GM18502 (cell line): ENCODE data around the gene SPATA9.
"Not testable (repeated sequence)": the region's sequence is repeated elsewhere in the genome, so short reads cannot be mapped to it uniquely, and the experiment has no call there.

Source experiments
- ATAC-seq: cut with Tn5 transposase; IDR thresholded peaks from one replicate; pipeline ENCODE4 v1.9.1; 2021; ENCODE audit warnings: mild to moderate bottlenecking; ENCODE audit not compliant: unreplicated experiment, poor library complexity

SPATA9 gene

DNA sequence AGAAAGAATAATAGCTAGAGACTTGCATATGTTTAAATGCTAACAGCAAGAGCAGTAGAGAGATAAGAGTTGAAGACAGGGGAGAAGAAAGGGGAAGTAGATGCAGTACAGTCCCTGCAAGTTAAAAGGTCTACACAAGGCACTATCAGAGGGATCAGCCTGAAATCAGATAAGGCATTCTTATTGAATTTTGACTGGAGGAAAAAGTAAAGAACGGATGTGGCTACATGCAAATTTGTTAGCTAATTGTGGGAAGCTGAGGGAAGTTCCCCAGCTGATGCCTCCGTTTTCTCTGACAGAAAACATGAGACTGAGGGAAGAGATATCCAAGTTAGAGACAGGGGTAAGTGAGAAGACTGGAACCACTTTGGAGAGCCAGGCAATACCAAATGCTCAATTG is 35.4 kb upstream of the SPATA9 start:
- ATAC-seq: peak; percentile 93

DNA sequence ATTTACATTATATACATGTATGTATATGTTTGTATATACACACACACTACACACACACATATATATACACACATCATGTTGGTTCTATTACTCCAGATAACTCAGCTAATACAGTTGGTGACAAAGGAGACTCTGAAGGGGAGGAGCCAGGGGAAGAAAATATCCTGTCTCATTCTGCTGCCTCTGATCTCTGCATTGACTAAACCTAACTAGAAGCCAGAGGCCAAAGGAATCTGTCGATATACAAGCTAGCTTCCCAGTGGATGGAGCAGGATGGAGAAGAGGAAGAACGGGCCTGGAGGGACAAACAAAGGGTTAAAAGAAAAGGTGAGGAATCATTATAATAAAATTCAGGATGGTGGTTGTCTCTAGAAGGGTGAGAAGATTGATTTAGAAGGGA is 34.6 kb upstream of the SPATA9 start:
- no peak for ATAC-seq

DNA sequence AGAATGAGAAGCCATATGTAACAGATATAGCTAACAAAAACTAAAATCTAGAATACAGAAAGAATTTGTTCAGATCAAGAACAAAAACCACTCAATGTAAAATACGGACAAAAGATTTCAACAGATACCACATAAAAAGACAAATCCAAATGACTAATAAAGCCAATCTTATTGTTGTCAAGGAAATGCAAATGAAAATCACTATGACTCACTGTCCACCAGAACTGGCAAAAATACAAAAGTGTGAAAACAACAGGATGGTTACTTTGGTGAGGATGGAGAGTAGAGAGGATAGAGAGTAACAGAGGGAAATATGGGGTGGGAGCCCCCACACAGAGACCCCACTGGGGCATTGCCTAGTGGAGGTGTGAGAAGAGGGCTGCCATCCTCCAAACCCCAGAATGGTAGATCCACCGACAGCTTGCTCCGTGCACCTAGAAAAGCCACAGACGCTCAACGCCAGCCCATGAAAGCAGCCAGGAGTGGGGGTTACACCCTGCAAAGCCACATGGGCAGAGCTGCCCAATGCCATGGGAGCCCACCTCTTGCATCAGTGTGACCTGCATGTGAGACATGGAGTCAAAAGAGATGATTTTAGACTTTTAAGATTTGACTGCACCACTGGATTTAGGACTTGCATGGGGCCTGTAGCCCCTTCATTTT is 33.1 kb upstream of the SPATA9 start:
- peak; percentile 40 for ATAC-seq

DNA sequence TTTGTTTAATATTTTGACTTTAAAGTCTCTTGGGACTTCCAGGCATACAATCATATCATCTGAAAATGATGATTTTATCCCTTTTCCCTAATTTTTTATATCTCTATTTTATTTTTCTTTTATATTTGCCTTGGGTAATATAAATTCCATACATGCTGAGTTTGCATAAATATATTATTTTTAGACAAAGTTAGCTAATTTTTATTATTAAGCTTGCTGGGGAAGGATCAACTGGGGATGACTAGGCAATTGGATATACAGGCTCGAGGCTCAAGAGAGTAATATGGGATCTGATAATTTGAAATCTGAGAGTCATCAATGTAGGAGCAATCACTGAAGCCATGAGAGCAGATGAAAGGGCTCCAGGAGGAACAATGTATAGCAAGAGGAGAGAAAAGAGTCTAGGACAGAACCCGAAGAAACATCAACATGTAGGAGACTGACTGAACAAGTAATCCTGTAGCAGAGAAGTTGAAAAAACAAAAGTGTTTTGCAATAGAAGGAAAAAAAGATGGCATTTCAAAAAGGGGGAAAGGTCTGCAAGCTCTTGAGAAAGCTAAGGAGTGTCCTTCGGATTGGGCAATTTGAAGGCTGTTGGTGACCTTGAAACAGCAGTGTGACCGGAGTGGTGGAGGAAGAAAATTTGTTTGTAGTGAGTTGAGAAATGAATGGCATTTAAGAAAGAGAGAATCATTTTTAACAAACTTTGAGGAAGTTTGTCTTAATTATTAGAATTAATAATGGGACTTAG is 31.3 kb upstream of the SPATA9 start:
- no peak for ATAC-seq

DNA sequence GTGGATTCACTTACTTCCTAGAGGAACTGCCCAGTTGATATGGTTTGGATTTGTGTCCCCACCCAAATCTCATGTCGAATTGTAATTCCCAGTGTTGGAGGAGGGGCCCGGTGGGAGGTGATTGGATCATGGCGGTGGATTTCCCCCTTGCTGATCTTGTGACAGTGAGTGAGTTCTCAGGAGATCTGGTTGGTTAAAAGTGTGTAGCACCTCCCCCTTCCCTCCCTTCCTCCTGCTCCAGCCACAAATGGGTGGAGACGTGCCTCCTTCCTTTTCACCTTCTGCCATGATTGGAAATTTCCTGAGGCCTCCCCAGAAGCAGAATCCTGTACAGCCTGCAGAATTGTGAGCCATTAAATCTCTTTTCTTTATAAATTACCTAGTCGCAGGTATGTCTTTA is 30.5 kb upstream of the SPATA9 start:
- ATAC-seq: not testable (repeated sequence)

DNA sequence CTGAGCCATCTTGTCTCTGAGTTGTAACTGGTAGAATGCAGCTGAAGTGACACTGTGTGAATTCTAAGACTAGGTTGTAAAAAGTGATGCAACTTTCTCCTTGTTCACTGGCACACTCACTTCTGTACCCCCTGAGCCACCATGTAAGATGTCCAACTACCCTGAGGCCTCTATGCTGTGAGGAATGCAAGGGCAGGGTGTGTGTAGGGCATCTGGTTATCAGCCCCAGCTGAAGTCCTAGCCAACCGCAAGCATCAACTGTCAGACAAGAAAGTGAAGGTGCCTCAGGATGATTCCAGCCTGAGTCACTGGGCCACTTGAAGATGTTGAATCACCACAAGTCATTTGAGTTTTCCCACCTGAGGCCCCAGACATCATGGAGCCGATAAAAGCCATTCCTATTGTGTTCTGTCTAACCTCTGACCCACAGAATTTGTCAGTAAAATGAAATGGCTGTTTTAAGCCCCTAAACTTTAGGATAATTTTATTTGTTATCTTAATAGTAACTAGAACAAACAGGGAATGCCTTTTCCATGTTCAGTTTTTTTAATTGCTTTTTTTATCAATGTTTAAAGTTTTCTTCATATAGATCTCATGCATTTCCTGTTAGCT is 29.7 kb upstream of the SPATA9 start:
- ATAC-seq: no peak

DNA sequence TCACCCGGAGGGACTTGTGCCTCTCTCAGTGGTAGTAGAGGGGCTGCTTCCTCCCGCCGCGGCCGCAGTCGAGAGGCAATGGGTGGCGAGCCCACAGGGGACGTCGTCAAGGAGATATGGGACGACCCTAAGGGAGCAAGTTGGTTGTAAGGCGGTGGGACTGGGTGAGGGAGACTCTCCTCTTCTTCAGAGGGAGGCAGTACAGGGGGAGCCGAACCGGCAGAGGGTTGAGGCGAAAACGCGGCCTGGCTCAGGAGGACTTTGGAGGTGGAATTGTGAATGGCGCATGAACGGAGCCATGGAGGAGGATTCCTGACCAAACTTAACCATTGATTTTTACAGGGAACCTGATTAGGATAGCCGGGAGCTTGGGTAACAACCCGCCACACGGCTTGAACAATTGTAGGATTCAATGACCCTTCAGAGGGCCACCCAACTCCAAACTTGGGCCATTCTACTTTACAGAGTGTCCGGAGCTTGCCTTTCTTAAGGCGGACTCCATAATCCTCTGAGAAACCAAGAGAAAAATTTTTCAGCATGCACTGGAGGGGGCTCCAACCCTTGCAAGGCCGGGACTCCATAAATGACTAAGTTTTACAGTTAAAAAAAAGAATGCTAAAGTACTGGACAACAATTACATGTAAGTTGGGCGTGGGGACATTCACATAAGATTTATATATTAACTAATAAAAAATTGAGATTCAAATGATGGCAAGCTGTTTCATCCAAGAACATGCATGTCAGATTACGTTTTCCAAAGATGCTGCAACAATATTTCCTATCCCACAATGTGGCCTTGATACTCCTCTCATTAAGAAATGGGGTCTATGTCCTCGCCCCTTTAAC is 28.9 kb upstream of the SPATA9 start:
- ATAC-seq: no peak

DNA sequence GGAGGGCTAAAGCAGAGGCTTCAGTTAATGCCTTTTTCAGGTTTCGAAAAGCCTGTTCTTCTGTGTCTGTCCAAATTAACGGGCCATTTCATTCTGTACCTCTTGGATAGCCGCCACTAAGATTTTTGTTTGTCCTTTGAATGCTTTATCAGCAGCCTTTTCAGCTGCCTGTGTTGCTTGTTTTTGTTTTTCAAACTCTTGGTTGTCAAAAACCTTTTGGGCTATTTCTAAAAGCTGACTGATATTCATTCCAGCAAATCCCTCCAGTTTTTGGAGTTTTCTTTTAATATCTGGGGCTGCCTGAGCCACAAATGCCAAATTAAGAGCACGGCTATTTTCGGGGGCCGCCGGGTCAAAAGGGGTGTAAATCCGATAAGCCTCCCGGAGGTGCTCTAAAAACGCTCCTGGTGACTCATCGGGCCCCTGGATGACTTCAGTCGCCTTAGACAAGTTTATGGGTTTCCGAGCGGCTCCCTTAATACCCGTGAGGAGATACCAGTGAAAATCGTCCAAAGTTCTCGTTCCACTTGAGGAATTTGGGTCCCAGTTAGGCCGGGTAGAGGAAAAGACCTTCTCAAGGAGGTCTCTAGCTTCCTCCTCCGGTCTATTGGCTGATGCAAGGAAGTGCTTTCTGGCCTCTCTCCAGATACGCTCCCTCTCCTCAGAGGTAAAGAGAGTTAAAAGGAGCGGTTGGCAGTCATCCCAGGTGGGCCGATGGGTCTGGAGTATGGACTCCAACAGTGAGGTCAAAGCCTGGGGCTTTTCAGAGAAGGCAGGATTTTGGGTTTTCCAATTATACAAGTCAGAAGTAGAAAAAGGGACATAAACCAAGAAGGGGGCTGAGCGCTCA is 28.1 kb upstream of the SPATA9 start:
- not testable (repeated sequence) for ATAC-seq

DNA sequence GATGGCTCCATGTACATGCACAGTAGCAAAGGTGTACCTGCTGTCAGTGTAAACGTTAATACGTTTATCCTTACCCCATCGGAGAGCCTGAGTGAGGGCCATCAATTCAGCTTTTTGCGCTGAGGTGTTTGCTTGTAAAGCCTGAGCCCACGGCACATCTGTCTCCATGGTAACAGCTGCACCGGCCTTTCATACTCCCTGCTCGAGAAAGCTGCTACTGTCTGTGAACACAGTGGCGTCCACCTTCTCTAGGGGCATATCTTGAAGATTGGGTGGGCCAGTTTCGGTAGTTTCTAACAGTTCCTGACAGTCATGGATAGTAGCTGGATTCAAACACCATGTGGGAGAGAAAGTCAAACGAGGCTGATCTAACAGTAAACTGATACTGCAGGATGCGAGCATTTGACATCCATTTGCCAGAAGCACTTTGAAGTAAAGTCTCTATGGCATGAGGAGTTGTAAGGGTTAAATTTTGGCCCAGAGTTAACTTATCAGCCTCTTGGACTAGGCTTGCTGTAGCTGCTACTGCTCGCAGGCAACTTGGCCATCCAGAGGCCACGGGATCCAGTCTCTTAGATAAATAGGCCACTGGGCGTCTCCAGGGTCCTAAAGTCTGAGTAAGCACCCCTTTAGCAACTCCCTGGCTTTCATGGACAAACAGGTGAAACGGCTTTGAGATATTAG is 27.3 kb upstream of the SPATA9 start:
- no peak for ATAC-seq

DNA sequence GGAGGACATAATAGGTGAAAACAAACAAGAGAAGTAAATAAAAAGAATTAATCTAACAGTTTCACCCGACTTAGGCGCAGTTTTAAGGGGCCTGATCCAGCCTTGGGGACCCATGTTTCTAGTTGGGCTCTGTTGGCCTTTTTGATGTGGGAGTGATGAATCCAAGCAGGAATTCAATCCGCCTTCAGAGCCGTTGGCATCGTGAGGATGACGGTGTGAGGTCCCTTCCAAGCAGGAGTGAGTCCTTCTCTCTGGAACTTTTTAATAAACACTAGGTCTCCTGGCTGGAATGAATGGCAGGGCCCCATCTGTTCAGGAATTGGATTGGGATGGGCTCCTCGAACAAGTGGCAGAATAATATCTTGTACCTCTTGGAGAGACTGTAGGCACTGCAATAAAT is 26.1 kb upstream of the SPATA9 start:
- no peak for ATAC-seq

DNA sequence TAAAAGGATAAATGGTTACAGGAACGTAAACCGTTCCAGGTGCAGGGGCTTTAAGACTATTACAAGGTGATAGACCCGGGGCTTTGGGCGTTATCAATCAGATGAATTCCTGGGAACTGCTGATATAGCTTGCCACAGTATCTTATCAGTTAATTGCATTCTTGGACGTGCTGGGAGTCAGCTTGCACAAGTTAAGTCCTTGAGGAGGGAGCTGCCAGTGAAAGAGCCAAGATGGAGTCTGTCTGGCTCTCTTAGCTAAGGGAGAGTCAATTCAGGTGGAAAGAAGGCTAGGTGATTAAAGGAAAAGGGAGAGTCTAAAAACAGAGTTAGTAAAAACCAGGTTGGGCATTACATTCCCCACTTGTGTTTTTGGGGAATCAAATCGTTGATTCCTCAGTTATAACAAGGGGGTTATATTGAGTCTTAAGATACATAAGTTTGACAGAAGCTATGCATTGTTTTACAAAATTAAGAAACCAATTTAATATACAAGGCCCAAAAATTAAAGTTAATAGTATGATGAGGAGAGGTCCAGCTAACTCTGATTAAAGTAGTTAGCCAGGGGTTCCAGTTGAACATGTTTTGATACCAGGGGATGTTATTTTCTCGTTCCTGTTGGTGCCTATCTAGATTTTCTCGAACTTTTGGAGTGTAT is 24.9 kb upstream of the SPATA9 start:
- not testable (repeated sequence) for ATAC-seq

DNA sequence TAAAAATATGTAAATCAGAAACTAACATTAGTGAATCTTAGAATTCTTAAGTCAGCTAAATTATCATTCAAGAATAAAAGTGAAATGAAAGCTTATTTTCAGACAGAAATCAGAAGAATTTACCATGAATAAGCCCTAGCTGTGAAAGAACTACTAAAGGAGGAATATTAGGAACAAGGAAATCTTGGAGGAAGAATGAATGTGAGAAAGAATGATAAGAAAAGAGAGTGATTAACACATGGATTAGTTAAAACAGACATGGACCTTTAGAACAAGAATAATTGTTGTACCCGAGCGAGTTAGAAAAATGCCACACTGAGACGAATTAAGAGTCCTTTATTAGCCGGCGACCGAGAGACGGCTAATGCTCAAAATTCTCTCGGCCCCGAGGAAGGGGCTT is 24.3 kb upstream of the SPATA9 start:
- ATAC-seq: no peak

DNA sequence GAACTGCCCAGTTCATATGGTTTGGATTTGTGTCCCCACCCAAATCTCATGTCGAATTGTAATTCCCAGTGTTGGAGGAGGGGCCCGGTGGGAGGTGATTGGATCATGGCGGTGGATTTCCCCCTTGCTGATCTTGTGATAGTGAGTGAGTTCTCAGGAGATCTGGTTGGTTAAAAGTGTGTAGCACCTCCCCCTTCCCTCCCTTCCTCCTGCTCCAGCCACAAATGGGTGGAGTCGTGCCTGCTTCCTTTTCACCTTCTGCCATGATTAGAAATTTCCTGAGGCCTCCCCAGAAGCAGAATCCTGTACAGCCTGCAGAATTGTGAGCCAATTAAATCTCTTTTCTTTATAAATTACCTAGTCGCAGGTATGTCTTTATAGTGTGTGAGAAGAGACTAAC is 23.4 kb upstream of the SPATA9 start:
- ATAC-seq: not testable (repeated sequence)

DNA sequence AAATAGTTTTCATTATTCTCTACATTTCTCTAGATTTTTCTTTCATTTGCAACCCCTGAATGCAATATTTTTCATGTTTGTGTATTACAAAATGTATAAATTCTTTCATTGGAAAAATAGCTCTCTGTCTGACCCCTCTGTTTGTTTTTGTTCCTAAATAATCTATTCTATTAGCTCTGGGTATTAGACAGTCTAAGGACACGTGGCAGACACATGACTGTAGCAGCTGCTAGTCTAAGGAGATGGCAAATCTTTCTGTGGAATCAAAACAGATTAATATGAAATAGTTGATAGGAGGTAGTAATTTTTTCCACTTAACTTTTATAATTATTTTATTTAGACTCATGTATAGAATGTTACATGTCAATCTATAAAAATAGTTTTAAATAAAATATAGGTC is 21.4 kb upstream of the SPATA9 start:
- no peak for ATAC-seq

DNA sequence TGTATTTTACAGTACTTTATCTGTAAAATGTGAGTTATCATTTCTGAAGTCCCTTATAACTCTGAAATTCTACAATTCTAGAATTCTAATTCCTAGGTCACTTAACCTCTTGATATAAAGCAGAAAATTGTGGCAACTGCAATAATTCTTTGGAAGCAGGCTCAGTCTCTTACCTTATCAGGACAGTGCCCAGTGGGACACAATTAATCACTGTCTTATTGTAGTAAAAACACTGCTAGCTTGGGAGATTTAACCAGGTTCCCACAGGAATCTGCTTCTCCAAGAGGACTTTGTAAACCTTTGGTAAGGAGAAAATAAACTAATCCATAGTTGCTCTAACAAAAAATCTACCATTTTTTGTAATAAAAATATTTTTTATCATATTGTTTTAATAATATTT is 18.3 kb upstream of the SPATA9 start:
- no peak for ATAC-seq

DNA sequence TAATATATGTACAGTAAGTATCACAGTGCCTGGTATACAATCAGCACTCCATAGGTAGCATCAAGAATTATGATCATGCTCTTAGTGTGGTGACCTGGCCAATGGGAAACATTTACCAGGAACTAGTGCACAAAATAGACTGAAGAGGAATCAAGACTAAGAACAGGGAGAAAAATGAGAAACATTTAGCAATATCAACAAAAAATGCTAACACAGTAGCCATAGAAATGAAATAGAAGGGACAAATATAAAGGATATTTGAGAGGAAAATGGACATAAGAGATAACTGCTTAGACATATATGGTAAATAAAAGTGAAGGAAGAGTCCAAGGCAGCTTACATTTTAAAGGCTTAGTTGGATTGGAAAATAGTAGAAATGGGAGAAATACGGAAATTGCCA is 16.5 kb upstream of the SPATA9 start:
- no peak for ATAC-seq

DNA sequence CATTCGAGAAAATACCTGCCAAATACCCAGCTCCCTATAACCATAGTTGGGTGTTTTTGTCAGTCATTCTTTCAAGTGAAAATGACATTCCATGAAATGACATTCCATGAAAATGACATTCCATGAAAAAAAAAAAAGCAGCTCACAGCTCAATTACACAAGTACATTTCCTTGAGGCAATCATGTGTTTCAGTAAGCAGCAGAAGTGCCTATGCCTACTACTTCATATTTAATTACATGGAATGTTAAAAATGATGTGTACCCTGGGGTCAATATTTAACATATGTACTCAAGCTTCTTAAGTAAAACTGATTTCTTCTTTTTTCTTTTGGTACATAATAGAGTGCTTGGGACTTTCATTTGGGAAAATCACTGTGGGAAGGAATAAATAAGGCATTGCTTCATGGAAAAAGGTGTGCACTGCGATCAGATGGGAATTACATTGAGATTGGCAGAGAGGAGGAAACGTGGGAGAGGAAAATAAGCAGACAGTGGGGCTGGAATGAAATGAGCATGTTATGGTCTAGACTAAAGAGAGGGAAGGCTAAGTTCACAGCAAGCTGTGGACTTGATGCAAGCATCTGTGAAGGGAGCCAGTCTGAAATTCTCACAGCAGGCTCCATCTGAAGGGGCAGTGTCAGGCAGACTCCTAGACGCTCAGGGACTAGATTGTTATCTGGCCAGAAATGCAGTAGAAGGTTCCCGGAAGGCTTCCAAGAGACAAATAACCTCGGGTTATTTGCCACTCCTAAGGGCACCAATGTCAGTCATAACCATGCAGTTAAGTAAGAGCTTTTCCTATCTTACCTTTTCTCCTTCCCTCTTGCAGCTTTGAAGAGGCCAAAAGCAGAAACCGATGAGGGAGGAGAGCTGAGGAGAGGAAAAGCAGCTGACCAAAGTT is 15.2 kb upstream of the SPATA9 start:
- ATAC-seq: no peak

DNA sequence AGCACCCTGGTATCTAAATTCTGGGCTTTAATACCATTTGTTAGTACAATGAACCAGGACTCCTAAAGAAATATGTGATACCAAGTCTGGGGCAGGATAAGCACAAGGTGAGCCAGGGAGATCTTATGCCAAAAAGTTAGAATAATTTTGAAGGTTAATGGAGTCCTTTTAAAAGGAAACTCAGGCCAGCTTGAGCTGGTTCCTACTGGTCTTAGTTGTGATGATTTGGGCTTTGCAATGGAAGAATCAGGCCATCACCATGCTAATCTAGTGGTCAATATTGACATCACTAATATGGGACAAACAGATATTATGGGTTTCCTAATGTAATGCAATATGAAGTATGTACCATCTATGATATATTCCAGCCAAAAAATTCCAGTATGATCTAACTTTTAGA is 7.5 kb upstream of the SPATA9 start:
- ATAC-seq: no peak
